Measurements from ENCODE around the gene NOC4L.

NOC4L gene

GRCh38 chr12:132168311-132169031 is 24.2 kb downstream of the NOC4L start:
- in situ Hi-C loops (cut with MboI; ENCODE audit: low pct_unique_long_range_greater_than_20kb, low sequenced_read_pairs, unreplicated experiment) = no loop called here
- DNase-seq (ENCODE audit: low spot score) = no peak
- no peak for TF ChIP-seq CTCF (IDR thresholded peaks at IDR 0.05; ENCODE audit: extremely low read depth, insufficient read depth, missing control alignments)

GRCh38 chr12:132169376-132169775 is 25.1 kb downstream of the NOC4L start:
- in situ Hi-C loops (cut with MboI; ENCODE audit: low pct_unique_long_range_greater_than_20kb, low sequenced_read_pairs, unreplicated experiment) = no loop called here
- DNase-seq (ENCODE audit: low spot score) = no peak
- no peak for TF ChIP-seq CTCF (IDR thresholded peaks at IDR 0.05; ENCODE audit: extremely low read depth, insufficient read depth, missing control alignments)

GRCh38 chr12:132170094-132170636 is 25.9 kb downstream of the NOC4L start:
- no peak for TF ChIP-seq CTCF (IDR thresholded peaks at IDR 0.05; ENCODE audit: extremely low read depth, insufficient read depth, missing control alignments)
- in situ Hi-C loops (cut with MboI; ENCODE audit: low pct_unique_long_range_greater_than_20kb, low sequenced_read_pairs, unreplicated experiment) = no loop called here
- no peak for DNase-seq (ENCODE audit: low spot score)

GRCh38 chr12:132170637-132171292 is 26.5 kb downstream of the NOC4L start:
- in situ Hi-C loops (cut with MboI; ENCODE audit: low pct_unique_long_range_greater_than_20kb, low sequenced_read_pairs, unreplicated experiment) = no loop called here
- DNase-seq (ENCODE audit: low spot score) = no peak
- TF ChIP-seq CTCF (IDR thresholded peaks at IDR 0.05; ENCODE audit: extremely low read depth, insufficient read depth, missing control alignments) = no peak

GRCh38 chr12:132171293-132171967 is 27.2 kb downstream of the NOC4L start:
- in situ Hi-C loops (cut with MboI; ENCODE audit: low pct_unique_long_range_greater_than_20kb, low sequenced_read_pairs, unreplicated experiment) = no loop called here
- no peak for TF ChIP-seq CTCF (IDR thresholded peaks at IDR 0.05; ENCODE audit: extremely low read depth, insufficient read depth, missing control alignments)
- DNase-seq (ENCODE audit: low spot score) = no peak

- in situ Hi-C loops (cut with MboI; ENCODE audit: low pct_unique_long_range_greater_than_20kb, low sequenced_read_pairs, unreplicated experiment) = no loop called here
- no peak for TF ChIP-seq CTCF (IDR thresholded peaks at IDR 0.05; ENCODE audit: extremely low read depth, insufficient read depth, missing control alignments)
- no peak for DNase-seq (ENCODE audit: low spot score)
These were observed 27.8 kb downstream of the NOC4L start for GRCh38 chr12:132171968-132172521.
